GM23338 (cell line): ENCODE data around the gene FDXR. TPM values are rescaled to one million over a fixed set of nuclear protein-coding genes. Genes with fewer than 3 reads are reported as not detected.

Experiments
- ATAC-seq: fragments of 200-7000 bp; cut with Tn5 transposase; 3 replicates; pipeline ENCODE4 v1.9.1; 2020
- DNase-seq: peaks from one replicate; pipeline ENCODE4 v3.0.0-alpha.2; 2015; ENCODE audit warnings: low spot score
- H2AFZ ChIP-seq: fragments of 200-600 bp; sonication (generic); 2 replicates; pipeline ENCODE4 v1.8.0; 2016; ENCODE audit warnings: antibody characterized with exemption, mild to moderate bottlenecking, moderate library complexity
- H3F3A ChIP-seq: fragments of 200-600 bp; sonication (generic); replicated peaks from 2 replicates; pipeline ENCODE4 v1.8.0; 2017; ENCODE audit warnings: antibody characterized with exemption, mixed run types, low read depth
- H3K27ac ChIP-seq: fragments of 200-600 bp; sonication (generic); 2 replicates; pipeline ENCODE4 v1.6.1; 2016; ENCODE audit warnings: low read depth
- H3K27me3 ChIP-seq: fragments of 200-600 bp; sonication (generic); 2 replicates; pipeline ENCODE4 v1.8.0; 2016; ENCODE audit warnings: mild to moderate bottlenecking, mixed run types, moderate library complexity; ENCODE audit not compliant: insufficient read depth
- H3K36me3 ChIP-seq: fragments of 200-600 bp; sonication (generic); 2 replicates; pipeline ENCODE4 v1.8.0; 2016; ENCODE audit warnings: mild to moderate bottlenecking; ENCODE audit not compliant: insufficient read depth
- H3K4me1 ChIP-seq: fragments of 200-600 bp; sonication (generic); 2 replicates; pipeline ENCODE4 v1.8.0; 2016; ENCODE audit warnings: mild to moderate bottlenecking, moderate library complexity; ENCODE audit not compliant: insufficient read depth
- H3K4me2 ChIP-seq: fragments of 200-600 bp; sonication (generic); 2 replicates; pipeline ENCODE4 v1.7.1; 2017; ENCODE audit warnings: mixed run types
- H3K4me3 ChIP-seq: fragments of 200-600 bp; sonication (generic); 2 replicates; pipeline ENCODE4 v1.6.1; 2016; ENCODE audit warnings: mixed run types
- H3K79me2 ChIP-seq: fragments of 200-600 bp; sonication (generic); replicated peaks from 2 replicates; pipeline ENCODE4 v1.8.0; 2017; ENCODE audit warnings: mild to moderate bottlenecking; ENCODE audit not compliant: insufficient read depth
- H3K9me2 ChIP-seq: fragments of 200-600 bp; sonication (generic); 2 replicates; pipeline ENCODE4 v1.8.0; 2017; ENCODE audit not compliant: insufficient read depth
- H4K20me1 ChIP-seq: fragments of 200-600 bp; sonication (generic); replicated peaks from 2 replicates; pipeline ENCODE4 v1.8.0; 2017; ENCODE audit warnings: mild to moderate bottlenecking; ENCODE audit not compliant: insufficient read depth
- H3K27ac Mint-ChIP-seq: 2 replicates; pipeline ENCODE4 v1.8.0; 2020; ENCODE audit warnings: inconsistent platforms, mild to moderate bottlenecking, moderate library complexity, mixed read lengths
- H3K27me3 Mint-ChIP-seq: 3 replicates; pipeline ENCODE4 v1.8.0; 2022; ENCODE audit warnings: low read depth, mild to moderate bottlenecking, moderate library complexity, mixed read lengths, inconsistent platforms; ENCODE audit not compliant: insufficient read depth, poor library complexity
- H3K36me3 Mint-ChIP-seq: 3 replicates; pipeline ENCODE4 v1.8.0; 2021; ENCODE audit warnings: low read depth, mild to moderate bottlenecking, inconsistent platforms, moderate library complexity, mixed read lengths
- H3K4me1 Mint-ChIP-seq: 3 replicates; pipeline ENCODE4 v1.8.0; 2020; ENCODE audit warnings: mild to moderate bottlenecking, inconsistent platforms, mixed read lengths
- H3K4me3 Mint-ChIP-seq: 3 replicates; pipeline ENCODE4 v1.8.0; 2021; ENCODE audit warnings: moderate library complexity, mild to moderate bottlenecking, inconsistent platforms, mixed read lengths
- H3K9me3 Mint-ChIP-seq: 3 replicates; pipeline ENCODE4 v1.8.0; 2020; ENCODE audit warnings: moderate library complexity, mild to moderate bottlenecking, inconsistent platforms, mixed read lengths
- EZH2phosphoT487 ChIP-seq: fragments of 200-600 bp; sonication (generic); IDR thresholded peaks from one replicate; pipeline ENCODE4 v1.8.1; 2018; ENCODE audit warnings: antibody characterized with exemption; ENCODE audit not compliant: unreplicated experiment
- JUNB ChIP-seq: IDR thresholded peaks from one replicate; pipeline ENCODE4 v1.6.1; 2016; ENCODE audit warnings: antibody characterized with exemption; ENCODE audit not compliant: unreplicated experiment
- NANOG ChIP-seq: IDR thresholded peaks from 2 replicates; pipeline ENCODE4 v1.6.1; 2016; ENCODE audit warnings: antibody characterized with exemption, borderline replicate concordance
- POLR2AphosphoS5 ChIP-seq: IDR thresholded peaks from 2 replicates; pipeline ENCODE4 v1.6.1; 2016; ENCODE audit warnings: antibody characterized with exemption, low read depth
- STAT1 ChIP-seq: IDR thresholded peaks from one replicate; pipeline ENCODE4 v1.6.1; 2016; ENCODE audit warnings: antibody characterized with exemption; ENCODE audit not compliant: unreplicated experiment
- ZNF331 ChIP-seq: fragments of 250-450 bp; sonication (Bioruptor Pico); IDR thresholded peaks from 2 replicates; pipeline ENCODE4 v1.5.0; 2020; ENCODE audit warnings: low read depth, mild to moderate bottlenecking, moderate library complexity
- ZNF462 ChIP-seq: fragments of 250-450 bp; sonication (Bioruptor Pico); IDR thresholded peaks from 2 replicates; pipeline ENCODE4 v1.5.0; 2020; ENCODE audit warnings: mild to moderate bottlenecking, moderate library complexity
- polyA plus RNA-seq: library from polyadenylated mRNA; unstranded; fragments of >200 nt; fragmentation: Nextera tagmentation; extraction: Ambion mirVana; gene quantifications from 2 replicates; pipeline ENCODE4 v1.2.1, GENCODE V29; 2016
- total RNA-seq: library from RNA; depleted of rRNA; stranded (reverse); fragments of >200 nt; shearing (Covaris generic); gene quantifications from 2 replicates; pipeline ENCODE4 v1.2.3, GENCODE V29; 2014
- TF ChIP-seq, protein P1 (sequence below), 2 experiments: fragments of 200-600 bp in 1 of 2; sonication (generic) in 1 of 2; conservative IDR thresholded peaks; 2 replicates each; pipeline versions ENCODE4 v1.5.1 to v1.6.1; 2016 to 2017; ENCODE audit warnings: antibody characterized with exemption in 2 of 2, low read depth in 2 of 2, mild to moderate bottlenecking in 2 of 2, moderate library complexity in 1 of 2

The FDXR gene
- total and polyA plus RNA-seq, 2 experiments from 2014 or later: 21.7 to 33.1 TPM

- Histone ChIP-seq H3K4me1 (0 out of 2 replicates have a peak, but pooled peaks cover 3% of the 10 kb centered on the region), H3K4me3 (peak within 1 kb of the TSS; percentile 76), H3F3A (no peaks in the 10 kb centered on the region), H3K4me2 (peak within 1 kb of the TSS; percentile 92), H3K9me2 (no peaks in the 10 kb centered on the region), H4K20me1 (no peaks in the 10 kb centered on the region), H3K27me3 (peaks cover 65% of the 10 kb centered on the region), H3K36me3 (no peaks in the 10 kb centered on the region), H3K79me2 (no peaks in the 10 kb centered on the region), H2AFZ (peak within 1 kb of the TSS; percentile 94), H3K27ac (no peak within 1 kb of the TSS)
- peaks cover 13% of the 10 kb centered on the region; the same call in 2 of the 3 replicates for H3K4me1 Mint-ChIP-seq
- peak within 1 kb of the TSS; percentile 72 for H3K4me3 Mint-ChIP-seq
- DNase-seq (peak; percentile 45), ATAC-seq (peak; percentile 79)
- no peaks in the 10 kb centered on the region for H3K9me3 Mint-ChIP-seq
- H3K36me3 Mint-ChIP-seq: no peaks in the 10 kb centered on the region
- H3K27ac Mint-ChIP-seq: no peak within 1 kb of the TSS
- TF ChIP-seq NANOG (no peak), ZNF331 (CRISPR knock-in tag) (no peak), EZH2phosphoT487 (no peak), POLR2AphosphoS5 (no peak), JUNB (no peak), STAT1 (no peak)
- TF ChIP-seq, protein P1, sequence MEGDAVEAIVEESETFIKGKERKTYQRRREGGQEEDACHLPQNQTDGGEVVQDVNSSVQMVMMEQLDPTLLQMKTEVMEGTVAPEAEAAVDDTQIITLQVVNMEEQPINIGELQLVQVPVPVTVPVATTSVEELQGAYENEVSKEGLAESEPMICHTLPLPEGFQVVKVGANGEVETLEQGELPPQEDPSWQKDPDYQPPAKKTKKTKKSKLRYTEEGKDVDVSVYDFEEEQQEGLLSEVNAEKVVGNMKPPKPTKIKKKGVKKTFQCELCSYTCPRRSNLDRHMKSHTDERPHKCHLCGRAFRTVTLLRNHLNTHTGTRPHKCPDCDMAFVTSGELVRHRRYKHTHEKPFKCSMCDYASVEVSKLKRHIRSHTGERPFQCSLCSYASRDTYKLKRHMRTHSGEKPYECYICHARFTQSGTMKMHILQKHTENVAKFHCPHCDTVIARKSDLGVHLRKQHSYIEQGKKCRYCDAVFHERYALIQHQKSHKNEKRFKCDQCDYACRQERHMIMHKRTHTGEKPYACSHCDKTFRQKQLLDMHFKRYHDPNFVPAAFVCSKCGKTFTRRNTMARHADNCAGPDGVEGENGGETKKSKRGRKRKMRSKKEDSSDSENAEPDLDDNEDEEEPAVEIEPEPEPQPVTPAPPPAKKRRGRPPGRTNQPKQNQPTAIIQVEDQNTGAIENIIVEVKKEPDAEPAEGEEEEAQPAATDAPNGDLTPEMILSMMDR (conservative IDR thresholded peaks at IDR 0.05; ENCODE audit: low read depth in 2 of 2): no peak
- H3K27me3 Mint-ChIP-seq: peaks cover 50% of the 10 kb centered on the region
These were observed 20.4 kb upstream of the FDXR start, which contains the start of gene FADS6 for GRCh38 chr17:74892974-74893911. FADS6 (minus strand) TSS chr17:74893633; CDS start chr17:74893595, 38 bp downstream.

- H3K36me3 ChIP-seq: no peaks in the 10 kb centered on the region
- H2AFZ ChIP-seq: 0 out of 2 replicates have a peak overlapping the region, but pooled peaks have one; percentile 10
- H3F3A ChIP-seq: no peaks in the 10 kb centered on the region
- no peak overlapping the region for H3K27ac Mint-ChIP-seq
- H3K79me2 ChIP-seq: no peaks in the 10 kb centered on the region
- no peaks in the 10 kb centered on the region for H4K20me1 ChIP-seq
- no peaks in the 10 kb centered on the region for H3K9me3 Mint-ChIP-seq
- H3K9me2 ChIP-seq: no peaks in the 10 kb centered on the region
- no peak for DNase-seq
- H3K27me3 Mint-ChIP-seq: peaks cover 50% of the 10 kb centered on the region
- H3K4me3 Mint-ChIP-seq: peak overlapping the region; percentile 65
- H3K4me1 Mint-ChIP-seq: peaks cover 13% of the 10 kb centered on the region; the same call in 2 of the 3 replicates
- H3K36me3 Mint-ChIP-seq: no peaks in the 10 kb centered on the region
- H3K27me3 ChIP-seq: peaks cover 61% of the 10 kb centered on the region
- ATAC-seq: no peak; the same call in 2 of the 3 replicates
- 0 out of 2 replicates have a peak, but pooled peaks cover 3% of the 10 kb centered on the region for H3K4me1 ChIP-seq
- H3K27ac ChIP-seq: no peak overlapping the region
- peak overlapping the region; percentile 92; the same call in 1 of the 2 replicates for H3K4me2 ChIP-seq
- peak overlapping the region; percentile 76; the same call in 1 of the 2 replicates for H3K4me3 ChIP-seq
- TF ChIP-seq, protein P1 (conservative IDR thresholded peaks at IDR 0.05; ENCODE audit: low read depth in 2 of 2): 0 out of 4 replicates have a peak, but pooled peaks have one; percentile 12 to 14
- no peak for TF ChIP-seq ZNF462
These were observed 19.4 kb upstream of the FDXR start for GRCh38 chr17:74892013-74892841.
